NCI-H2196 (cell line): ENCODE measurements around the gene LRP6.
"Not testable (repeated sequence)": the region's sequence is repeated elsewhere in the genome, so short reads cannot be mapped to it uniquely, and the experiment has no call there.

Source experiments
- DNase-seq: peaks from one replicate; lab custom pipeline; 2025; ENCODE audit not compliant: unreplicated experiment; lab: John Stamatoyannopoulos, UW

LRP6 gene

GRCh38 chr12:12265571-12266388 is 1.1 kb downstream of the LRP6 start:
- DNase-seq, result no peak

GRCh38 chr12:12265035-12265434 is 1.8 kb downstream of the LRP6 start:
- DNase-seq, result no peak

- no peak for DNase-seq
Observed at GRCh38 chr12:12263909-12264308, 2.9 kb downstream of the LRP6 start.

DNA sequence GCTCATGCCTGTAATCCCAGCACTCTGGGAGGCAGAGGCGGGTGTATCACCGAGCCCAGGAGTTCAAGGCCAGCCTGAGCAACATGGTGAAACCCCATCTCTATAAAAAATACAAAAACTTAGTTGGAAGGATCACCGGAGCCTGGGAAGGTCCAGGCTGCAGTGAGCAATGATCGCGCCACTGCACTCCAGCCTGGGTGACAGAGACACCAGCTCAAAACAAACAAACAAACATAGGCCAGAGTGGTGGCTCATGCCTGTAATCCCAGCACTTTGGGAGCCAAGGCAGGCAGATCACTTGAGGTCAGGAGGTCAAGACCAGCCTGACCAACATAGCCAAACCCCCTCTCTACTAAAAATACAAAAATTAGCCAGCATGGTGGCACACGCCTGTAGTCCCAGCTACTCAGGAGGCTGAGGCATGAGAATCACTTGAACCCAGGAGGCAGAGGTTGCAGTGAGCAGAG is 10.5 kb downstream of the LRP6 start:
- not testable (repeated sequence) for DNase-seq

DNA sequence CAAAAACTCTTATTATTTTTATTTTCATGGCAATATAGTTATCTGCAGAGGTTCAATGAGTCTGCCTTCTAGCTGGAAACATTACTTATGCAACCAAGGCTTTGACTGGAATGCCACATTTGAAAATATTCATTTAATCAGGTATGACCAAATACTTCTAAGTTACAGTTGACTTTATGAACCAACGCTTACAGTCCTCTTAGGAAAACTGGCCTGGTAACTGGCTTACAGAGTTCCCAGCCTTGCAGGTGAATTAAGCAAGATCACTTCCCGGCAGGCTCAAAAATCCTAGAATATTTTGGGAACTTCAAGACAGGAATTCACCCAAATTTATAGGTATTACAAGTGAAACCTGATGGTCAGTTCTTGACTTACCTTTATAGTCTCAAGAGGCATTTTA is 12.3 kb downstream of the LRP6 start:
- no peak for DNase-seq

DNA sequence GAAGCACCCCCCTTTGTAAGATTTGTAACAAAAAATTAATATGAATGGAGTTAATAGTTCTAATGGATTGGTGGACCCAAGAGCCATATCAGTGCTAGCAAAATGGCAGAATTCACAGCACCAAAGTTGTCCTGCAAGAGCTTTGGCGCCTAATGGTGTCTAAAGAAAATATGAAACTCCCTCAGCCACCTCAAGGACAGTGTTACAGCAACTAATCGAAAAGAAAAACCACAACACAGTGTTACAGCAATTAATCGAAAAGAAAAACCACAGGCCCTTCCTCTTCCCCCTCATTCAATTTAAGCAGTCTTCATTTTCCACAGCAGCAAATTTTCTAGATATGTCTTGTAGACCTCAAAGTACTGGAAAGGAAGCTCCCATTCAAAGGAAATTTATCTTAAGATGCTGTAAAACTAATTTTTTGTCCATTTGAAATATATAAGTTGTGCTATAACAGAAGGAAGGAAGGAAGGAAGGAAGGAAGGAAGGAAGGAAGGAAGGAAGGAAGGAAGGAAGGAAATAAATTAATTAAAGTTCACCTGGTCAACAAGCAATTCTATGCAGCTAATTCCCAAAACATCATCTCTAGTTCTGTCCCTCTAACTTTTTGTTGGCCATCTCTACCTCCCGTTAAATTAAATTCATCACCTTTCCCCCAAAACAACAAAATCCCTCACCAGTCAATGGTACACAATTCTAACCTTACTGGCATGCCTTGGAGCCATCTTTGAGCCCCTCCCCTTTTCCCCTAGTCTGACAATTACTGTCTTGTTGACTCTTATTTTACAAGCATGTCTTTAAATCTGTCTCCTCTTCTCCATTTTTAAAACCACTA is 17.4 kb downstream of the LRP6 start:
- DNase-seq, result no peak

DNA sequence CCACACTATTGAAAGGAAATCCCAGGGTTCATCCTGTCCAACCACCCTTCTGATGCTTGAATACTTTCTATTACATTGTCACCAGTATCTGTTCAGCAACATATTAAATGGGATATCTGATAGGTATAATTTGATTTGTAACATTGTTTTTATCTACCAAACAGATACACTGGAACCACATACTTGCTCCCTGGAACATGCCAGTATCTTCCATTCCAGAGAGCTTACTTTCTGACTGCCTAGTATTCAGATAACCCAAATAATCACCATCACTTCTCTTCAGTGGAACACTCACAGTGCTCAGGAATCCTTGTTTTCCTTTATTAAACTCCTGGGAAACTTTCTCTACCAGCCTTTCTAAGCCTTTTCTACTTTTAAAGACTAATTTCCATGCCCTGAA is 19.3 kb downstream of the LRP6 start:
- no peak for DNase-seq

- DNase-seq, result no peak
Observed at GRCh38 chr12:12244341-12244740, 22.5 kb downstream of the LRP6 start.

DNA sequence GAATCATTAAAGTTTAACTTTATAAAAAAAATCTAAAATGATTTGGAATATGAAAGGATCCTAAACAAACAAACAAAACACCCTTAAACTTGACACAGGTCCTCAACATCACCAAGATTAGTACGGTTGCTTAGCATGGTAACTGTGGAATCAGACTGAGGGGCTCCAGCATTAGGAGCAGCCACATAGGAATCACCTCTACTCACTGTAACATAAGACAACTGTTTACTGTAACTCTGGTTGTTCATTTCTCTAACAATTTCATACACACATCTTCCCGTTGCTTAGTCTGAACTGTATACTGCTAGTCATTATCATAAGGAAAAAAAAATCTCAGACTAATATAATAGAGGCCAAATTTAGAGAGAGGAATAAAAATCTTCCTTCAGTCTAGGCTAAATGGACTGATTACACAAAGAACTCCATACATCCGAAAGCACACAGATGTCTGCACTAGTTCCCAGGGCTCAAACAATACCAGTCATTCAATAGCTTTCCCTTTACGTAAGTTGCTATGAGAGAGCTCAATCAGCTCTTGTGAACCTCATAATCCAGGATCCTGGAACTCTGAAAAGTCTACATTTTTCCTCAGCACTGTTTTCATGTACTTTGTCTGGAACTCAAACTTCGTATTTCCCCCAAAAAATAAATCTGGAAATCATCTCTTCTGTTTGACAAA is 26.0 kb downstream of the LRP6 start:
- DNase-seq, result no peak

DNA sequence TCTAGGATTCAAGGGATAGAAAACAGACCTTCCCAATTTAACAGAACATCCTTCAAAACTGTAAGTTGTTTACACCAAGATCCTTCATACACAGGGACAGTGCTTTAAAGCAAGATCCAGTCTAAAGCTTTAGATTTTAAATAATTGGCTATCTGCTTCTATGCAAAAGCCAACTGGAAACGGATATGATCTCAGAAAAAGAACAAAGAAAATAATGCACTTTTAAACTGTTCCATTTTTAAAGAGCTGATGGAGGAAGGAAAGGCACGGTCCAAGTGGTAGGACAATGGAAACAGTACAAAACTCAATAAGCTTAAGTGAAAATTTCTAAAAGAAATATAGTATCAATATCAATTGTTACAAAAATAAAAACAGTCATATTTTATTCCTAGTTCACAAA is 27.7 kb downstream of the LRP6 start:
- no peak for DNase-seq

DNA sequence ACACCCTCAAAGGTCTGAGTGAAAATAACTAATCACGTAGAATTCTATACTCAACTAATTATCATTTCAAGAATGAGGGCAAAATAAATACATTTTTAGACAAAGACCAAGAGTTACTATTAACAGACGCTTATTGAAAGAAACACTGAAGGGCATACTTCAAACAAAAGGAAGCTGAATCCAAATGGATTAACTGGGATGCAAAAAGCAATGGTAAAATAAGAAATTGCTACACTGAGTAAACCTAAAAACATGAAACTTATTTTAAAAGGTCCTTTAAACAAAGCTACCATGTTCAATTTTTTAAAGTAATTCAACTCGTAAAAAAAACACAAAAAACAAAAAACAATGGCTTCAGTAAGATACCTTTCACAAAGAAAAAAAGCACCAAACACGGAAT is 28.2 kb downstream of the LRP6 start:
- no peak for DNase-seq

DNA sequence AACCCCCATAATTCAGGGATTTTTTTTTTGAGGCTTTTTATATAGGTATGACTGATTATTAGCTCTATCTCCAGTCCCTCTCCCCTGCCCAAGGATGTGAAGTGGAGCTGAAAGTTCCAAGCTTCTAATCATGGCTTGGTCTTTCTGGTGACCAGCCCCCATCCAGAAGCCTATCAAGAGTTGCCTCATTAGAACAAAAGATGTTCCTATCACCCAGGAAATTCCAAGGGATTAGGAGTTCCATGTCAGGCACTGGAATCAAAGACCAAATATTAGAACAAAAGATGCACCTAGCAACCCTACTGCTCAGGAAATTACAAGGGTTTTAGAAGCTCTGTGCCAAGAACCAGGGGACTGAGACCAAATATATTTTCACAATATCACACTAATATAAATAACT is 29.9 kb downstream of the LRP6 start:
- DNase-seq, result no peak

DNA sequence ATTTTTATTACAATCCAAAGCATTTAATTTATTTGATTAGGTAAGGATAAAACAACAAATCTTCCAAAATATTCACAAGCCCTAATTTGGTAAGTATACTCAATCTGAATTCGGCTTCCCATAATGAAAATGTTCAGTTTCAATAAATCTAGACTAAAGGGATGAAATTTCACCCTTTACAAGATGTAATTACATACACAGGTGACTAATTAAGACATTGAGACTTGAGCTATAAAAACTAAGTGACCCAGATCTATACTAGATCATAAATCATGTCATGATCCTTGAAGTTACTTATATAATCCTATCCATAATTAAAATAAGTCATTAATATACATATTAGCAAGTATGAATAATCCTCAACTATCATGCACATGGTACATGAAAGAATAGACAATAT is 36.6 kb downstream of the LRP6 start:
- DNase-seq, result no peak

DNA sequence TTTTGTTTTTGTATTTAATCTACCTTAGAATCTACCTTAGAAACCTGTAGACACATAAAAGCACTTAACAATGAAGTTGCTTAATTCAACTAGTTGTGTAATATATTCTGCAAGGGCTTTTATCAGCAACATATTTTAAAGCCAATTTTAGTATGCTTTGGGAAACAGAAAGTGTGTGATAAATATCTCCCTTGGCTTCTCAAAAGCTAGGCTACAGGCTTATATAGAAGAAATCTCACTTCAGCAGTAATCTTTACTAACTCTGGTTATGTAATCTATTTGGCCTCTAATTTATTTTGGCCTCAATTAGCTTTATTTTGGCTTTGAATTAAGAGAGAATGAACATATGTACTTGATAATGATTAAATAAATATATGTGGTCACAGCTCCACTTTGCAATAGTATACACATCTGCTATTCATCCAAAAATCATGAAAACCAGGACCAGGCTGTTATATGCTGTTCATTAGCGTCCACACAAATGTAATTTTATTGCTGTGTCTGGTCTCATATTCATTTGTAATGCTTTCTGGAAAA is 37.2 kb downstream of the LRP6 start:
- no peak for DNase-seq

GRCh38 chr12:12228402-12228801 is 38.4 kb downstream of the LRP6 start:
- no peak for DNase-seq

GRCh38 chr12:12226187-12226586 is 40.7 kb downstream of the LRP6 start:
- no peak for DNase-seq

DNA sequence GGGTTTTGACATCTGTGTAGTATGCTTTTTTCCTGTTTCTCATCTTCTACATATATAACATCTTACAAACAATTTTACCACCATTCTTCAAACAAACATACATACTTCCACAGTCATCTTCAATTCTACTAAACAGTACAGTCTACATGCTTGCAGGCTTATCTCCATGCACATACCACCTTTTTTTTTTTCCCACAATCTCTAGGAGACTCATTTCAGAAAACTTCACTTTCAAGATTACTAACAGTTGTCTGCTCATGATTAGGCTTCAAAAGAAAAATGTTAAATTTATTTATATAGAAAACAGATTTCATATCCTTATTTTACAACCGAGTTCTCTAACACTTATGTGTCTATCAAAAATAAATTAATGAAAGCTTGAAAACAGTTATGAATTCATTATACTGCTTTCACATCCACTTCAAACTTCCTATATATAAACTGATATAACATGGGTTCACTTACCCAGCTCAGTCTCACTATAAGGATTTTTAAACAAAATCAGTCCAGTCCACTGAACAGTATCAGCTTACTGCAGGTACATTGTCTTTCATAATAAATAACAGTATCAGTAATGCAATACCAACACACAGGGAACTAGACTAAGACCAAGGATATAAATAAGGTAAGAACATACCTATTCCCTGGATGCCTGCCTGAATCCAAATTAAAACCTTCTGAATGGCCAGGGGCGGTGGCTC is 42.5 kb downstream of the LRP6 start:
- no peak for DNase-seq

DNA sequence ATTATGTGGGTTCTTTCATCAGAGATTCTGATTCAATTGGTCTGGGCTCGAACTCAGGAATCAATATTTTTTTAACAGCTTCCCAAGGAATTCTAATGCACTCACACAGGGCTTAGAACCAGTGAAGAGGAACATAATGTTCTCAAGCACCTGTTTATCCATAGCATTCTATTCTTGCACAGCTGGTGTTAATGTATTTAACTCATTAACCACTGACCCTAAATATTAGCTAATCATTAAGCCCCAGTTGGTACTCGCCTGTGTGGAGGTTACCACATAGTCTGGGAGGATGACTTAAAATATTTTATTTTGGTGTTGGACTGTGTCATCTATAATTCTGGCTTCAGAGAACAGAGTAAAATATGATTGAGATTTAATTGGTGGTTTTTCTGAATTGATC is 45.3 kb downstream of the LRP6 start:
- no peak for DNase-seq

GRCh38 chr12:12219664-12220063 is 47.2 kb downstream of the LRP6 start:
- no peak for DNase-seq

- no peak for DNase-seq
Observed at GRCh38 chr12:12217018-12217359, 49.9 kb downstream of the LRP6 start.
